ENCODE measurements around the gene GSKIP.

The GSKIP gene

GRCh38 chr14:96418075-96418474 is 54.7 kb downstream of the GSKIP start:
- no peak for DNase-seq (ENCODE audit: low read depth)

- DNase-seq (ENCODE audit: low read depth), result no peak
These were observed 57.9 kb downstream of the GSKIP start for GRCh38 chr14:96421236-96421635.

GRCh38 chr14:96422992-96423391 is 59.7 kb downstream of the GSKIP start:
- DNase-seq (ENCODE audit: low read depth), result no peak

- no peak for DNase-seq (ENCODE audit: low read depth)
These were observed 60.3 kb downstream of the GSKIP start for GRCh38 chr14:96423446-96424108.

GRCh38 chr14:96424109-96424989 is 61.0 kb downstream of the GSKIP start:
- DNase-seq (ENCODE audit: low read depth), result peak; percentile 5

GRCh38 chr14:96434040-96434439 is 70.7 kb downstream of the GSKIP start:
- no peak for DNase-seq (ENCODE audit: low read depth)

All from stimulated activated CD4-positive, alpha-beta T cell treated with anti-CD3 and anti-CD28 coated beads, Interleukin-2, amount 100 ng/mL, for 4 hours (primary cell).